Stimulated activated CD8-positive, alpha-beta memory T cell treated with anti-CD3 and anti-CD28 coated beads, Interleukin-12 subunit alpha, Interleukin-12 subunit beta, amount 100 ng/mL, for 24 hours (primary cell): ENCODE results near the gene STAT5A.

Experiments
- DNase-seq: peaks from one replicate; pipeline ENCODE4 v3.0.0-alpha.2; 2020; ENCODE audit errors: extremely low read depth

STAT5A gene

DNA sequence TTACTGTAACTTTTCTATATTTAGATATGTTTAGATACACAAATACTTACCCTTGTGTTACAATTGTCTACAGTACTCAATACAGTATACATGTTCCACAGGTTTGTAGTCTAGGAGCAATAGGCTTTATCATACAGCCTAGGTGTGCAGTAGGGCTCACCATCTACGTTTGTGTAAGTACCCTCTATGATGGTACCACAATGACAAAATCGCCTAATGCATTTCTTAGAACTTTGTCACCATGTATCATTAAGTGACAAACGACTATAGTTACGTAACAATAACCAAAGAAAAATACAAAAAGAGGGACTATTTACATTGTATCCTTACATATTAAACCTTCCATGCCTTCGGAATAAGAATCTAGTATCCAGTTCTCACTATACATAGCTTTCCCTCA lies 20.1 kb upstream of the STAT5A start:
- DNase-seq = no peak

DNA sequence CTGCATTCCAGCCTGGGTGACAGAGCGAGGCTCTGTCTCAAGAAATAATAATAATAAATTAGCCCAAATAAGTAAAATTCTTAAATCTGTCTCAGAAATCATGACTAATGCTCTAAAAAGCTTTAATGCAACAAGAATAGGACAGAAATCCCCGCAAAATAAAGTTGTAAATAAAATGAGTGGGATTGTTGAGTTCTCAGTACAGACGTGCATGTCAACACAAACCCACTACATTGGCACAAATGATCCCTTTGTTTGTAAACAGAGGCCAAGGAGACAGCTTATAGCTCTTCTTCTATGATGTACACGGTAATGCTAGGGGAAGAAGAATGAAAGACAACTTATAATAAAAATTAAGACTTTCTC lies 18.1 kb upstream of the STAT5A start:
- no peak for DNase-seq

DNA sequence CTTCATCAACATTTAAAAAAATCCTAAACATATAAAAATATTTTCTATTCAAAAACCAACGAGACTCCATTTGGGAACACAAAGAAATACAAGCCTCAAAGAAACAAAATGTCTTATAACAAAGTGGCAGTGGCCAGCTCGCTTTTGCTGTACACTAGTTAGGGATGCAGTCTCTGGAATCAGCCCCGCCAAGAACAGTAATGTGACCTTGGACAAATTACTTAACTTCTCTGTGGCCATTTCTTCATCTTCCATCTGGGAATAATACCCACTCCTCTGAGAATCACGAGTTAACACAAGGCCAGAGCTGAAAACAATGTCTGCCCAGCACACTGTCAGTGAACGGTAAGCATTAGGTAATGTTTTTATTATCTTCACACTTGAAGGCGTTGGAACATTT lies 17.7 kb upstream of the STAT5A start:
- DNase-seq = no peak

DNA sequence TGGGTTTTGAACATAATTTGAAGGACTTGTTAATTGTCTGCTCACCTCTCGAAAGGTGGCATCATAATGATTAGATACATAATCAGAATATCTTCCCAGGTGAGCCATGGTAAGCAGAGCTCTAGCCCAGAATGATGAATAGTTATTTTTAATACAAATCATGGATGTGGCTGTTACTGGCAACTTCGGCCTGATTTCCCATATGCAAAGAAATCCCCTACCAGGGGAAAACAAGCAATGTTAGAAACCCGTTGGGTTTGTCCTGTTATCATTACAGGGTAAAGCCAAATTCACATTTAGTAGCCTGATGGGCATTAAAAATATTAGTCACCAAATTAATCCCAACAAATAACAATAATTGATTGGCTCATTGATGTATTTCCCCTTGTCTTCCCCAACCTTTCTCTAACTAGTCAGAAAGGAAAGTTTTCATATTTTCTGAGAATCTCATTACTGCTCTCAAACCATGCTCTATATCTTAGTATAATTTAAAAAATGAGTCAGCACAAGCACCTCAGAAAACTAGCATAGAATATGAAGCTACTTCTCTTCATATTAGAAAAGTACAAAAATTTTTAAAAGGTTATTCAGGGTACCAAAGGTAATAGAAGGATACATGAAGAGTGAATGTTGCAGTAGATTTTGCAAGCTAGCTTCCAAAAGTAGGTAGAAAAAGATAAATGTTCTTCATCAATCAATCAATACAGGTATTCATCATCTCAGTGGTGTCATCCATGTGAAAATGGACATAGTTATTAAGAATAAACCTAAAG lies 17.1 kb upstream of the STAT5A start:
- DNase-seq = no peak

DNA sequence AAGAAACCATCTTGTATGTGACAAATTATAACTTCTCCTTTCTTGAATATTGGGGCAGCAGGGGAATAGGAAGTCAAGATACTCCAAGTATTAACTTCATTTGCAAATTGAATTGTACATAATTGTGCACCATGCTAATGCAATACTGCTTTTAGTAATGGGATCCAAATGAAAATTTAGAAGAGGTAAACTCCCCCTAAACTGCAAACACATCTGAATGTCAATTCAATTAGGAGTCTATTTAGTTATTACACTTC lies 16.6 kb upstream of the STAT5A start:
- DNase-seq = no peak

DNA sequence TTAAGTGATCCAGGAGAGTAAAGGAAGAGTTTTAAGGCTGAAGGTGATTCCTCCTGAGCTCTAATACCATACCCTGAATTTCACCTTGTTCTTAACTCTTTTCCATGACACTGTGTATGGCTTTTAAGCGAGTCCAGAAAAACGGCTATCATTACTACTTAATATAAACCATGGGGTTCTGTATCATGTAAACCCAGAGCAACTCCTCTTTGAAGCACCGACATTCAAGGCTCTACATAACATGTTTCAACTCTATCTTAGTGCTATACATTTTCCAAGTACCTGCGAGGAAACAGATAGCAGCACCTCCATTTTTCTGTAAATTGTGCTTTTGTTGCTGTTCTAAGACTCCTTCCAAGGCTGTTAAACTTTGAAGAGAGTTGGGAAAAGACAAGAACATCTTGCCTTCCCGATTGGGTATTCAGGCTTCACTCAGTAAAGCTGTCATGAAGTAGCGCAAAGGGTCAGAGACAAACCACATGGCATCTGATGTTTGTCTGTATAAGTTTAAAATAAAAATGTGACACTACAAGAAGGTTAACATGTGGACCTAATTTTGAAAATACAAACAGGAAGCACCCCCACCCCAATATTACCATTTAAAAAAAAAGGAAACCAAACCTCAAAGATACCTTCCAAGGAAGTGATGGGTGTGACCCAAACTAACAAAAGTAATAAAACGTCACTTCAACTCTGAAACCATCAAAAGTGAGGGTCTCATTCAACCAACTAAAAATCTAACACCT lies 16.0 kb upstream of the STAT5A start:
- no peak for DNase-seq

- no peak for DNase-seq
These were observed 14.6 kb upstream of the STAT5A start for GRCh38 chr17:42273474-42274252.

- DNase-seq = no peak
These were observed 14.1 kb upstream of the STAT5A start for GRCh38 chr17:42274253-42274542.

GRCh38 chr17:42274812-42275526 lies 13.3 kb upstream of the STAT5A start:
- no peak for DNase-seq

- no peak for DNase-seq
These were observed 12.6 kb upstream of the STAT5A start for GRCh38 chr17:42275527-42276358.

DNA sequence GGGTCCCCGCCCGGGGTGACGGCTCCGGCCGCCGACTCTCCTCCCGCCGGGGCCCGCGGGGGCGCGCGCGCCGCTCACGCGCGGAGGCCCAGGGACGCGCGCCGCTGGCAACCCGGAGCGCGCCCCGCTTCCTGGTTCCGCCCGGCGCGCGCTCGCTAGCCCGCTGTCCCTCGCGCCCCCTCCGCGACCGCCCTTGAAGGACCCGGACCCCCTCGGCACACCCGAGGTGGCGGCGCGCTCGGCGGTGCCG lies 12.0 kb upstream of the STAT5A start, which contains the start of gene STAT5B:
Gene STAT5B (minus strand): TSS at position 33 of the 250 bp plus-strand sequence. CDS start 44,264 bp downstream, outside the sequence.
- no peak for DNase-seq

DNA sequence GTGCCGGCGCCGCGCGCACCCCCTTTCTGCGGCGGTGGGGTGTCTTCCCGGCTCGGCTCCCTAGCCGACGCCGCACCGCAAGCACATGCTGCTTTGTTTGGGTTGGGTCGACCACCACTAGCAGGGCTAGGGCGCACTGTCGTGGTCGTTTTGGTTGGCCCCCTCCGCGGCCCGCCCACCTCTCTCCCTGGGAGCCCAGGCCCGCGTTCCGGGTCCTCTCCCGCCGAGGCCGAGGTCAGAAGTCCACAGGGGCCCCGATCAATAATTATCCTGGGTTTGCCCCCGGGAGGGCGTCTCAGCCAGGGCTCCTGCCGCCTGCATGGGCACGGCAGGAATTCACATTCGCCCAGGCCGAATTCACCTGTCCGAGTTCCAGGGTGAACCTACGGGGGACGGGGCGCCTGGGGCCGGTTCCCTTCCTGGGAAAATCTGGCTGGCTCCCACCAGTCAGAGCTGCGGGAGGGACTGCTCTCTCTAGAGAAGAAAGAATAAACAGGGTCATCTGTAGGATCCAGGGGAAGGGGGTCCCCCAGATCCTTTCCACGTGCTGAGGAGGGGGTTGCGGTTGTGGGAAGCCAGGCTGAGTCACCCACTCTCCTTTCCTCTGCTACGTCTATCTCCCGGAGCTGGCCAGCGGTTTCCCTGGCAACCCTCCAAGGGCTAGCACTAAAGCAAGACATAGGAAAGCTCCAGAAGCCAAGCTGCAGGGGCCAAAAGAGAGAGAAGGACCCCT lies 11.5 kb upstream of the STAT5A start:
- DNase-seq = no peak

DNA sequence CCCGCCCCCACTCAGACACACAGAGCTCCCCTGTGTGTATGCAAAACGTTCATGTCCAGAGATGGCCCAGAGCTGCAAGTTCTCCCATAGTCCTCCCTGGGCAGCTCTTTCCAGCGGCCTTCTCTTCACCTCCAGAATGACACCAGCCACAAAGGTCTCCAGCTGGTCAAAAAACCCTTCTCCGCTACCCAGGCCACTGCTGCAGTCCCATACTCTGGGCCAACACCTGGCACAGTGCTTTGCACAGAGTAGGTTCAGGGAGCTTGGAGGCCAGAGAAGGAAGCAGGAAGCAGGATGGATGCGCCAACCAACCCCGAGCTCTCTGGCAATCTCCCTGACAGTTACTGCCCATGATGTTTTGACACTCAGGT lies 11.0 kb upstream of the STAT5A start:
- no peak for DNase-seq

DNA sequence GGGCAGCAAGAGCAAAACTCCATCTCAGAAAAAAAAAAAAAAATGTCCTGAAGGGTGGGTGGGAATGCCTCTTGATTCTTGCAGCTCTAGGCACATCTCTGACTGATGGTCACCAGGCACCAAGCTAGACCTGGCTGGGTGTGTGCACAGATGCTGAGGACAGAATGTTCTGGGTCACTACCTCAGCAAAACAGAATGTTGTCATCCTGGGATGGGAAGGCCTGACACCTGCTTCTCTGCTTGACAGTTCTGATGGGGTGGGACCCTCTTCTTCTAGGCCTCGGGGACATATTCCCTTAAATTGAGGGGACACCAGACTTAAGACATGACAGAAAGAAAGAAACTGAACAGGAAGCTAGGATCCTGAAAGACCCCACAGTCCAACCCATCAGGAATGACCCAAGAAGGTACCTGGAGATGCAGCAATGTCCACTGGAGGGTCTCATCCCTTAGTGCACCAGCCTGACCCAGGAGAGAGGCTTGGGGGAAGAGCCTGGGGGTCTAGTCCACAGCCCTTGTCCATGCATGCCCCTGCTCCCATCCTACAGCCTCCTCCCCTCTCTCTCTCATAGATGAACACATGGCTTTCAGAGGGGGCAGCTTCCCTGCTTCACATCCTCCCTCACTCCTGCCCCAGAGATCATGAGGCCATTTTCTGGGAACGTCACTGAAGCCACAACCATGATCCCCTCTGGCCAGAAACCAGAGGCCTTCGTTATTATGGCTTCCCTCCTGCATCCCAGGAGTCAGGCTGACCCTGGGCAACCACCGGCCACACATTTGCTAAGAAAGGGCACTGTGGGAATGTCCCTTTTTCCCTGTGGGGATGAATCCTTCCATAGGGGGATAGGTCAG lies 8.3 kb upstream of the STAT5A start:
- no peak for DNase-seq

- no peak for DNase-seq
These were observed 6.7 kb upstream of the STAT5A start for GRCh38 chr17:42281571-42282096.

- DNase-seq = no peak
These were observed 5.7 kb upstream of the STAT5A start for GRCh38 chr17:42282478-42283080.

GRCh38 chr17:42283241-42284023 lies 4.9 kb upstream of the STAT5A start:
- no peak for DNase-seq

DNA sequence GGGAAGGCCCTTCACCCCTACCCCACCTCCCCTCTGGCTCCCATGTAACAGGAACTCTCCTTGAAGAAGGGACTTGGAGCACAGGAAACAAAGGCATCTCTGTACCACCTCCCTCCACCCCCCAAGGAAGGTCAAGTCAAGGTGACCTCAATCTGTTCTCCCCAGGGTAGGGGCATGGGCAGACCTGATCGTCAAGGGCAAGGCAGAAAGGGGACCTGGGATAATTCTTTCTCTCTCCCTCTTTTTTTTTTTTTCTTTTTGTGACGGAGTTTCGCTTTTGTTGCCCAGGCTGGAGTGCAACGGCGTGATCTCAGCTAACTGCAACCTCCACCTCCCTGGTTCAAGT lies 4.3 kb upstream of the STAT5A start:
- DNase-seq = no peak

DNA sequence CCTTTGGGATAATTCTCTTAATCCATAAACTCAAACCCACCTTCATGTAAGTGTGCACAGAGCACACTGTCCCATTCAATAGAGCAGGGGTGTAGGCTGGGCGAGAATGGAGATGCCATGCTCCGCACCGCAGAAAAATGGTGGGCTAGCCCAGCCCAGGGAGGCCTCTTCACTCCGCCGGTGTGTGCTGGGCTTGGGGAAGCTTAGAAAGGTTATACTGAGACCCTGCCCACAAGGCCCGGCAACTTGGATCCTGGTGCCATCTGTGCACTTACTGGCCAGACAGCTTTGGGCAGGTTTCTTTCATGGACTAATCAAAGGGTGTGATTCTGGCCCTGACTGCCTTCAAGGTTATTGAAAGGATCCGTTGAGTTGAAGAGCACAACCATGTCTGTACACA lies 3.7 kb upstream of the STAT5A start:
- DNase-seq = no peak
